Activated T-cell treated with anti-CD3 and anti-CD28 coated beads, Interleukin-2, amount 50 U/mL, for 1 hour (primary cell): ENCODE results near the gene CDK5.
"Not testable (repeated sequence)": the region's sequence is repeated elsewhere in the genome, so short reads cannot be mapped to it uniquely, and the experiment has no call there.

ENCODE experiments used
- DNase-seq: peaks from one replicate; pipeline ENCODE4 v3.0.0-alpha.2; 2020

The CDK5 gene

DNA sequence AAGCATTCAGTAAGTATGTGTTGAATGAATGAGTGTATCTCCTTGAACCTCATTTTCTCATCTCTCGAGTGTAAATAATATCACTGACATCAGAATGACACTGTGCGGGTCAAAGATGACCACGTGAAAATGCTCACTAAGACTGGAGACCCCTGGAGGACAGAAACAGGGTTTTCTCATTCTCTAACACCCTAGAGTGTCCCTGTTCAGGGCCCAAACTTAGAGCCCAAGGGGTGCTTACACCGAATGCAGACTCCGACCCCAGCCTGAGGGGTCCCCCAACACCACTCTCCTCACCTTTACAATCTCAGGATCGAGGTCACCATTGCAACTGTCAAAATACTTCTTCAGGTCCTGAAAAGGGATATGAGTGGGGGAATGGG, 1.4 kb downstream of the CDK5 start:
- no peak for DNase-seq

DNA sequence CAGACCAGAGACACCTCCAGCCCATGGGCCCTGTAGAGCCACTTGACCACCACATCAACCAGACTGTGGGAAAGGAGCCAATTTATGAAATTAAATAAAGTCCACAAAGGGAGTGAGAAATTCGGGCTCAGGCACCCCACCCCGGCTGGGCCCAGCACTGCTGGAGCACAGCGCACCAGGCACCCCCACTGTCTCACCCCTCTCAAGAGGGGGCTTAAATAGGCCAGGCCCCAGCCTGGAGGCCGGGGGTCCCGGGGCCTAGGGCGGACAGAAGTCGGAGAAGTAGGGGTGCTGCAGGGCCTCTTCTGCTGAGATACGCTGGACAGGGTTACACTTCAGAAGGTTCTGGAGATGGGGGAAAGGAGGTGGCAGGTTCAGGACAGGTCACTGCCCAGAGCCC, 3.9 kb downstream of the CDK5 start:
- no peak for DNase-seq

DNA sequence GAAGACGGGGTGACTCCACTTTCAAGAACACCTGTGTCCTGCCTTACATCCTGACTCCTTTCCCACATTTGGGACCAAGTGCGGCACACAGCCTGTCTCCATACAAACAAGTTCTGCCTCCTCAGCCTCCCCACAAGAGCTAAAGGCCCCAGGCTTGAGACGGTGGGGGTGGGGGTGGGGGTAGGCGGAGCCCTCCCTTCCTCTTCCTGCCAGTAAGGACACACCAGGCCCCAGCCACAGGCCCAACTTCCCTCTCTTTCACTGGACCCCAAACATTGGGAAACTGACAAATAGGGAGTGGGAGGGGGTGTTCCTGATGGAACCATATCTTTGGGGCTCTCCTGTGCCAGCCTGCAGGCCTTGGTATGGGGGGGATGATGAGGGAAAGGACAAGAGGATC, 4.6 kb downstream of the CDK5 start:
- no peak for DNase-seq

DNA sequence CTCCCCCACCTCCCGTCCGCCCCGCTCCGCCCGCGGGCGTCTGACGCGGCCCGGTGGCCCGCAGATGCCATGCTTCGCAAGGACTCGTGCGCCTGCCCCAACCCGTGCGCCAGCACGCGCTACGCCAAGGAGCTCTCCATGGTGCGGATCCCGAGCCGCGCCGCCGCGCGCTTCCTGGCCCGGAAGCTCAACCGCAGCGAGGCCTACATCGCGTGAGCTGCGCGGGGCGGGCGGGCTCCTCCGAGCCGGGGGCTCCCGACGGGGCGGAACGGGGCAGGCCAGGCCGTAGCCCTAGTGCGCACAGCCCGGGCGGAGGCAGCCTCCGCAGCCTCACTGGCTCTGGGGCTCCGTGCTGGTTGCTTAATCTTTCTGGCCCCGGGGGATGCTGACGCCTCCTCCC, 6.6 kb downstream of the CDK5 start:
- peak; percentile 67 for DNase-seq

DNA sequence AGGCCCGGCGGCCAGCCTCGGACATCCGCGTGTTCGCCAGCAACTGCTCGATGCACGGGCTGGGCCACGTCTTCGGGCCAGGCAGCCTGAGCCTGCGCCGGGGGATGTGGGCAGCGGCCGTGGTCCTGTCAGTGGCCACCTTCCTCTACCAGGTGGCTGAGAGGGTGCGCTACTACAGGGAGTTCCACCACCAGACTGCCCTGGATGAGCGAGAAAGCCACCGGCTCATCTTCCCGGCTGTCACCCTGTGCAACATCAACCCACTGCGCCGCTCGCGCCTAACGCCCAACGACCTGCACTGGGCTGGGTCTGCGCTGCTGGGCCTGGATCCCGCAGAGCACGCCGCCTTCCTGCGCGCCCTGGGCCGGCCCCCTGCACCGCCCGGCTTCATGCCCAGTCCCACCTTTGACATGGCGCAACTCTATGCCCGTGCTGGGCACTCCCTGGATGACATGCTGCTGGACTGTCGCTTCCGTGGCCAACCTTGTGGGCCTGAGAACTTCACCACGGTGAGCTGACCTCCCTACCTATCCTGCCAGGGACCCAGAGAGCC, 8.7 kb downstream of the CDK5 start:
- no peak for DNase-seq

DNA sequence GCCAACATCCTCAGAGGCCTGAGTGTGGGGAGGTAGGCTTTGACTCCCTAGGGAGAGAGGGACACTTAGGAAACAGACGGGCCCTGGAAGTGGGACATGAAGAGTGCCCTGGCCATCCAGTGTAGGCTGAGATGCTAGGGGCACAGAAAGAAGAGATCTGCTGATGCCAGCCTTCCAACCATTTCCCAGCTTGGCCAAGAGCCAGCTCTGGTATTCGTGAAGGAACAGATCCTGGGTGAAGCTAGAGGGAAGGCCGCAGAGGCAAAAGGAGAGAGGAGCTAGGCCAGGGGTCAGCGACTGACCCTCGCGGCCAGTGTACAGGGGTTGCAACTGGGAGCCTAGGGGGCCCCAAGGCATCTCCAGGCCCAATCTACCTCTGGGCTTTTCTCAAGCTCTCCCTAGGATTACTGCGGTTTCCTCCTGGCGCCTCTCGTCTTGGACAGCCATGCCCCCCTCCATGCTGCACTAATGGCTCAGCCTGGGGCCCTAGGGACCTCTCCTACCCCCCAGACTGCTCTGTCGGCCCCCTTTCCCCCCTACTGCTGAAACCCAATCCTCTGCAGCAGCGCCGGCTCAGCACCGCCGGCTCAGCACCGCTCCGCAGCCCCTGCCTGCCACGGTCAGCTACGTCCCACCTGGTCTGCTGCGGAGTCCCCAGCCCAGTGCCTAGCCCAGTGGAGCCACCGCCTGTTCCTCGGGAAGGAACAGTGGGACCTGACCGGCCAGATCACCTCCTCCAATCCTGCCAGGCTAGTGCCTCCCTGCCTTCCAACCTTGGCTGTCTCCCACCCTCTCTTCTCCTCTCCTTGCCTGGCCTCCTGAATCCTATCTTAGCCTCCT, 9.5 kb downstream of the CDK5 start, which contains the start of gene ASIC3:
ASIC3 (plus strand) TSS at position 556 of the 840 bp plus-strand sequence. CDS start 355 bp downstream, outside the sequence.
- no peak for DNase-seq

DNA sequence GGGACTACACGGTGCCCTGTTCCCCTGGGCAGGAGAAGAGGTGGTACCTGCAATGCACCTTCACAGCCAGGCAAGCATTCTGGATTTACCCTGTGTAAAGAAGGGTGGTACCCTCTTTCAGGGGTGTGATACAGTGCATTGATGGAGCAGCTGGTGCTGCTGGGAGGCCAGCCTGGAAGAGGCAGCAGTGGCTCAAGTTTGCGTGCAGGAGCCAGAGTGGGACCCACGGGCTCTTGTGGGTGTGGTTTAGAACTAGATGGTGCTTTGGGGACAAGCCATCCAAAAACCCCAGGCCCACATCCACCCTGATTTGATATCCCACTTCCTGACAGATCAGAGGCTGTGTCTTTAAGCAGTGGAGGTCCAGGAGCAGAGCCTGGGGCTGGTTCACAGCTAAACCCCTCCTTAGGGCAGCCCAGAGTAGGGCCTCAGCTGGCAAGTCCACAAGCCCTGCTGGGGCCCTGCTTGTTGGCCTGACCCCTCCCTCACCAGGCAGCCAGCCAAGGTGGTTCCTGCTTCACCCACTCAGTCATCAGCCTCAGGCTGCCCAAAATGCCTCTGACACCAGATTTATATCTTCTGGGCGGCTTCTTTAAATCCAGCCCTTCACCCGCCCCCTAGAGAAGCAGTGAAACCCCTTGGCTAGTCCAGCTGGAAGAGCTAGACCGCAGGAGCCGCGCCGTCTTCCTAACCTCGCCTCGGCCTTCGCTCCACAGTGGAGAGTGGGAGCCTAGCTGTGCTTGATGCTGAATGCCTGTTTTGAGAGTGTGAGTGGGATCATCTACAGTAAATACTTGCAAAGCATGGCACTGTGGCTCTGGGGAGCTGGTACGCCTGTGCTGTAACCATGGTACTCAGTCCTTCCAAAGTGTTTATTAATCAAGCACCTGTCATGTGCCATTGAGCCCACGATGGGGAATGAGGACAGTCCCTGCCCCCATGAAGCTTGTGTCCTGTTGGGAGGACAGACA, 10.8 kb downstream of the CDK5 start:
- no peak for DNase-seq

DNA sequence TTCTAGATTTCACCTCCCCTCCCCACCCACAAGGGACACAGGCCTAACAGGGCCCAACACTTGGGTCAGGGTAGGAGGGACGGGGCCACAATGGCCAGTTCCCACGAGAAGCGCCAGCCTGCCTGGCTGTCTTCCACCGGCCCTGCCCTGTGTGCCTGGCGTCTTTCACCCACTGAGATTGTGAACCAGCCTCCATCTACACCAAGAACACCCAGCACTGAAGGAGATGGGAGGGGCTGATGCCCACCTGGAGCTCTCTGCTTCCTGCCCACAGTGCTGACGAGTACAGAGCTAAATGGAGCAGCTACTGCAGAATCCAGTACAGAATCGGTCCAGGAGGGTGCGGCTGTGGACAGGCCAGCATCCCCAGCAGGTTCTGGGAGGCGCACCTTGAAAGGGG, 11.7 kb downstream of the CDK5 start:
- DNase-seq, result no peak

DNA sequence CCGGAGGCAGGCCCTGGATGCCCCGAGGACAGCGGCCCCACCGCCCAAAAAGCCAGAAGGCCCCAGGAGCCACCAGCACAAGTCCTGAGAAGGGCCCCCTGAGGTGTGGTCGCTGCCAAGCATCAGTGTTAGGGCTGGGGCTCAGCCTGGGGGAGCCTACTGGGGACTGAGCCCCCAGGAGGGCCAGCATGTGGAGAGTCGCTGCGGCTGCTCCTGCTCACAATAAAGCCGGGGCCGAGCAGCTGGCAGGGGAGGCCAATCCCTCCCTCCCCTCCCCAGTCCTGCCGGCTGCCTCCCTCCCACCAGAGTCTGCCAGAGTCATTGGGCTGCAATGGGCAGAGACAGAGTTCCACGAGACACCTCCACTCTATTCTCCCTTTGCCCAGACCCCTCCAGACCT, 12.4 kb downstream of the CDK5 start:
- no peak for DNase-seq

DNA sequence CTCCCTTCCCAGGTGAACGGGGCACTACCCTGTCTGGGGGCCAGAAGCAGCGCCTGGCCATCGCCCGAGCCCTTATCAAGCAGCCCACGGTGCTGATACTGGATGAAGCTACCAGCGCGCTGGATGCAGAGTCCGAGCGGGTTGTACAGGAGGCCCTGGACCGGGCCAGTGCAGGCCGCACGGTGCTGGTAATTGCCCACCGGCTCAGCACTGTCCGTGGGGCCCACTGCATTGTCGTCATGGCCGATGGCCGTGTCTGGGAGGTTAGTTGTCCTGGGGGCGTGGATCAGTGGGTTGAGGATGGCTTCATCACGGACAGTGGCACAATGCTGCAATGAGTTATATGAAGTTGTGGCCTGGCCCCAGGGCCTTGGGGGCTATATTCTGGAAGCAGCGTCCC, 13.7 kb downstream of the CDK5 start:
- DNase-seq, result no peak

DNA sequence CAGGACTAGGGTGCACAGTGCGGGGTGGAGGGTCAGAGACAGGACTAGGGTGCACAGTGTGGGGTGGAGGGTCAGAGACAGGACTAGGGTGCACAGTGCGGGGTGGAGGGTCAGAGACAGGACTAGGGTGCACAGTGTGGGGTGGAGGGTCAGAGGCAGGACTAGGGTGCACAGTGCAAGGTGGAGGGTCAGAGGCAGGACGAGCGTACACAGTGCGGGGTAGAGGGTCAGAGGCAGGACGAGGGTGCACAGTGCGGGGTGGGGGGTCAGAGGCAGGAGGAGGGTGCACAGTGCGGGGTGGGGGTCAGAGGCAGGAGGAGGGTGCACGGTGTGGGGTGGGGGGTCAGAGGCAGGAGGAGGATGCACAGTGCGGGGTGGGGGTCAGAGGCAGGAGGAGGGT, 14.2 kb downstream of the CDK5 start:
- DNase-seq, result not testable (repeated sequence)

DNA sequence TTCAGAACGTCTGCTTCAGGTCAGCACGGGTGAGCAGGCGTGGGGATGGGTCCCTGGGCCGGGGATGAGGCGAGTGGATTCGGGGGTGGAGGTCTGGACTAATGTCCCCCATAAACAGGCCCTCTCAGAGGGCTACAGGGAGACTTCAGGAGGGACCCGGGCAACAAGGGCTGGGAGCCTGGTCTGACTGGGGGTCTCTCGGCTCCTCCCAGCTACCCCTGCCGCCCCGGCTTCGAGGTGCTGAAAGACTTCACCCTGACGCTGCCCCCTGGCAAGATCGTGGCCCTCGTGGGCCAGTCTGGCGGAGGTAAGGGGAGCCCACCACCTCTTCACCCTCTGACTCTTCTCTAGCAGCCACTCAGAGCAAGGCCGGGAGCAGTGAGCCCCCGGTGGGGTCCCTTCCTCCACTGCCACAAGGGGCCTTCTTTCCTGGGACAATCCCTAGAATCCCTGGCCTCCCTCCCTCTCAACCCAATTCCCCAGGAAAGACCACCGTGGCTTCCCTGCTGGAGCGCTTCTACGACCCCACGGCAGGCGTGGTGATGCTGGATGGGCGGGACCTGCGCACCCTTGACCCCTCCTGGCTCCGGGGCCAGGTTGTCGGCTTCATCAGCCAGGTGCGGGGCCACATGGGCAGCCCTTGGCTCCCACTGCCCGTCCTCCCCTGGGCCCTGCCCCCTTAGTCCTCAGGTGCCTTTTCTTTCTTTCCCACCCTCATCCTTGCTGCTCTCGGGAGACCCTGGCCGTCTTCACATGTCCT, 16.9 kb downstream of the CDK5 start:
- DNase-seq, result no peak

DNA sequence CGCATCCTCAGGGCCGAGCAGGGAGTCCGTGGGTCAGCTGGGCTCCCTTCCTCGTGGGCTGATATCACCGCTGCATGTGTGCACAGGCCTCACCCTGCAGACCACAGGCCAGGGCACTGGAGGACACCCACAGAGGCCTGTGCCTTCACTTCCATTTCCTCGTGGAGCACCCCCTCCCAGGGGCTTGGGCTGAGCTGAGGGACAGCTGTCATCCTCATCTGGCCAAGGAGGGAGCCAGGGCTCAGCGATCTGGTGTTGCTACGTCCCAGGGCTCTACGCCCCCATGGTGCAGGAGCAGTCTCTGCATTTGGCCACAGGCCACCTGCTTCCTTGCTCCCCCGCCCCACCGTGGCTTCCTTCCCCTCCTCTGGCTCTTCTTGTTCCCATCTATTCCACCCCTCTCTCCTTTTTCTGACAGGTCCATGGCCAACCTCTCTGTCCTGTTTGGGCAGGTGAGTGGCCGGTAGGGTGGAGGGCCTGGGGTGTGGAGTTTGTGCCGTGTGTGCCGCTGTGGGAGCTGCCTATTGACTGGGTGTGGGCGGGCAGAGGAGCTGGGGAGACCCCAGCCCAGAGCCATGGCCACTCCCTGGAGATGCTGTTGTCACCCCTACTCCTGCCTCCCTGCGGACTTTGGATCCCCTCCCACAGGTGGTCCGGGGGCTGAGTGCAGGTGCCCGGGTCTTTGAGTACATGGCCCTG, 17.7 kb downstream of the CDK5 start:
- no peak for DNase-seq

DNA sequence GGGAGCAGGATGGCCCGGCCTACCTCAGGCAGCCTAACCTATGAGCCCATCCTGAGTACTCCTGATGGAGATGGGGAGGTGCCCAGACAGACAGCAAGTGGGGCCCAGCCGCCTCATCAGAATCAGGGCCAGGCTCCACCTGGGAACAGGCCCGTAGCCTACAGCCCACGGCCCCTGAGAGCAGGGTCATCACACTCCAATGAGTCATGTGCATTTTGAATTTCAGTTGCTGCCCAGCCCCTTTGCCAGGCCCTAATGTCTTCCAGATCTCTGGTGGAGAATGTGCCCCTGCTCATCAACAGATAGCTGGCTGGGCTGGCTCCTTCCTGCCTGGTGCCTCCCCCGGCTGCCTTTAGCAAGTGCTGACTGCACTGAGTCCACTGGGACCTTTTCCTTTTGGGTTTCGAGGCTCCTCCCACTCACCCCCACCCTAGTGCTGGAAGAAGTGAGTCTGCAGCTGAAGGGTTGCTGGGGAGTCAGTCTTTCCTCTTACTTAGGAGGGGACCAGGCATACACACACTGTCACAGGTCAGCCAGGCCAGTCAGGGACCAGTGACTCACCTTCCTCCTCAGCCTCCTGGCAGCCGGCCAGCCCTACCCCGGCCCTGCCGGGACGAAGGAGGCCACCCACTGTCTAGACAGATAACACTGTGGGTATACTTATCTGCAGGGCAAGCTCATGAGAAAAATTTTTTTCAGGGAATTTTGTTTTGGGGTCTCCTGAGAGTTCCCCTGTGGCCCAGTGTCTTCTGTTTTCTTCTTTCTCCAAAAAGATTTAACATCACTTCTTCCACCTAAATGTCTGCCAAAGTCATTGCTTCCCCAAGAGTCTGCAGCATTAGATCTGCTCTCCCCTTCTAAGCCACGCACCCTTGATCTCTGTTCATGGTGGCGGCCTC, 18.5 kb downstream of the CDK5 start:
- DNase-seq, result peak; percentile 54

DNA sequence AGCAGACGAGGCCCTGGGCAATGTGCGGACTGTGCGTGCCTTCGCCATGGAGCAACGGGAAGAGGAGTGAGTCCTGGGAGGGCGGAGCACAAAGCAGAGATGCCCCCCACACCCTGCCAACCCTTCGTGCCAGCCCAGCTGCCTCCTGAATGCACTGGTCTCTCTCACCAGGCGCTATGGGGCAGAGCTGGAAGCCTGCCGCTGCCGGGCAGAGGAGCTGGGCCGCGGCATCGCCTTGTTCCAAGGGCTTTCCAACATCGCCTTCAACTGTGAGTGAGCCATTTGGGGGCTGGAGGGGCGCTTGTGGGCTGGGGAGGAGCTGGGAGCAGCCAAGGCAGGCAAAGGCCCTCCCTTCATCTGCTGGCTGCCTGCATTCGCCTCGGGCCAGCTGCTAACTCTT, 21.8 kb downstream of the CDK5 start:
- no peak for DNase-seq

DNA sequence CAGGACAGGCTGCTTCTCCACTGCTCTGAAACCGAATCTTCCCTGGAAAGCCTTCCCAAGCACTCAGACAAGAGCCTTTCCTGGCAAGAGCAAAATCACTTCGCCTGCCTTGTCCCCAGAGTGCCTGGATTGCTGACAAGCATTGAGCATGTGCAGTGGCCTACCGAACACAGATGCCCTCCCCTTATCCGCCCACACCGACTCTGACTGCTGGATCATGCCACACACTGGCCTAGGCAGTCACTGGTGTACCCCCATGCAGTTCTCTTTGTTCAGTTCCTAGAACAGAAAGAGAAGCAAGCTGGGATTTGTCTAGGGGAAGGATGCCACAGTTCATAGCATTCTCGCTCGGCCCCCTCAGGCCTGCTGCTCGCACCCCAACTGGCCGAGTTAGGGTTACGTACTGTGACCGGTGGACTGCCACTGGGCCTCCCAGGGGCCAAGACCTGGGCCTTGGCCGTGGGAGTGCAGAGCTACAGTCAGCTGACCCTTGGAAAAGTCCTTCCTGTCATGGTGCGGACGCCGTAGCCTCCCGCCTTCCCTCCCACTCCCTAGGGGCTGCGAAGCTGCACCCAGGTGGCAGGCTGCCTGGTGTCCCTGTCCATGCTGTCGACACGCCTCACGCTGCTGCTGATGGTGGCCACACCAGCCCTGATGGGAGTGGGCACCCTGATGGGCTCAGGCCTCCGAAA, 22.5 kb downstream of the CDK5 start:
- no peak for DNase-seq

DNA sequence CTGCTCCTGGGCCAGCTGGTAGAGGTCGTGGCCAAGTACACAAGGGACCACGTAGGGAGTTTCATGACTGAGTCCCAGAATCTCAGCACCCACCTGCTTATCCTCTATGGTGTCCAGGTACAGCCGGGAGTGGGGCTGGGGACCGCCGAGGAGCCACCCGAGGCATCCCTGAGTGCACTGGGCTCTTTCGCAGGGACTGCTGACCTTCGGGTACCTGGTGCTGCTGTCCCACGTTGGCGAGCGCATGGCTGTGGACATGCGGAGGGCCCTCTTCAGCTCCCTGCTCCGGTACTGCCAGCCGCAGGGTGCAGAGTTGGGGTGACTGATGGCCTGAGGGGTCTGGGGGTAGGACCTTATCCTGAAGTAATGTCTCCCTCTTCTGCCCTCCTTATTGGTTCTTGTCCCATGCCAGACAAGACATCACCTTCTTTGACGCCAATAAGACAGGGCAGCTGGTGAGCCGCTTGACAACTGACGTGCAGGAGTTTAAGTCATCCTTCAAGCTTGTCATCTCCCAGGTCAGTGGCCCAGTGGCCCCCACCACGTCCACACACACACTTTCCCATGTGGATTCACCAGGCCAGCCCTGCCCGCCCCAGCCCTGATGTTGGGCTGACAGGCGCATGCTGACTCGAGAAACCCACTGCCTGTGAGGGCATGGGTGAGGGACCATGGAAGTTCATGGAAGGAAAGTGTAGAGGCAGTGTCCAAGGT, 23.2 kb downstream of the CDK5 start:
- no peak for DNase-seq

DNA sequence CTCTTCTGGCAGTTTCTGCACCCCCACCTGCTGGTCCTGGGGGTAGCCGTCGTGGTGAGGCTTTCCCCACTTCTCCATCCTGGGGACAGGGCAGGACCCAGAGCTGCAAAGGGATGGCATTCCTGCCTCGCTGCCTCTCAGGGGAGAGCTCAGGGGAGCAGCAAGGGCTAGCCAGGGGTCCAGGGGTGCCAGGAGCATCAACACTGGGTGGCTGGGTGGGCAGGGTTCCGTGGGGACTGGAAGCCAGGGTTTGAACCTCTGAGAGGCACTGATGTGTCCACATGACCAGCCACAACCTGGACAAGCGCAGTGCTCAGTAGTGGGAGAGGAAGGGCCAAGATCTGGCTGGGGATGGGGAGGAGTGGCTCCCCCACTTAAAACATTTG, 23.8 kb downstream of the CDK5 start:
- DNase-seq, result no peak

DNA sequence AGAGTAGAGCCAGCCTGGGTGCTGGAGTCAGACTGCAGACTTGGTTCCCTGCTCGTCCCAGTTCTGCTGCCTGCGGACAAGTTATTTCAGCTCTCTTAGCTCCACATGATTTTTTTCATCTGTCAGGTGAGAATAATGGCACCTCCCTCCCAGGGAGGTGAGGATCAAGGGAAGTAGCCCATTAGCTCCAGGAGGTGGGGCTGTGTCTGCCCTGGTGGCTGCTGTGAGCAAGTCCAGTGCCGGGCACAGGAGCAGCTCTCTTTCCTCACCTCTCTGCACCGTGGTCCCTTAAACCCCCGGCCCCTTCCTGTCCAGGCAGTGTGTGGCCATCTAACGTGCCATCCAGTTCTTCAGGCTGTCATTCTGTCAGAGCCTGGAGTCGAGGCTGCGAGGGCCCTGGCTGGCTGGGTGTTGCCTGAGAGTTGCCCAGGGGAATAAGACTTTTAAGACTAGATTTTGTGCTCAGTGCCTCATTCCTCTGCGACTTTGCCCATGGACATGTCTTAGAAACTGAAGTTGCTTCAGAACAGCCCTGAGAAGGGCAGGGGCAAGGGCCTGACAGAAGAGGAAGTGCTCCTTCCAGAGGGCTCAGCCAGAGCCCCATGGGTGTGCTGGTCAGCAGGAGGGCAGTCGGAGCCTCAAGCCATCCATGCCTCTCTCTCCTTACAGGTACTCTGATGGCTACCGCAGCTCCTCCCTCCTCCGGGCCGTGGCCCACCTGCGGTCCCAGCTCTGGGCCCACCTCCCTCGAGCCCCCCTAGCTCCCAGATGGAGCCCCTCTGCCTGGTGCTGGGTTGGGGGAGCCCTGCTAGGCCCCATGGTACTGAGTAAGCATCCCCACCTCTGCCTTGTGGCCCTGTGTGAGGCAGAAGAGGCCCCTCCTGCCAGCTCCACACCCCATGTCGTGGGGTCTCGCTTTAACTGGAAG, 24.5 kb downstream of the CDK5 start:
- no peak for DNase-seq
